Mesenchymal stem cell (in vitro differentiated cells and primary cell): ENCODE results near the gene PCDHGA12. TPM values are rescaled to one million over a fixed set of nuclear protein-coding genes. Genes with fewer than 3 reads are reported as not detected.

Experiments
- DNase-seq: peaks from one replicate; pipeline ENCODE4 v3.0.0-alpha.2; 2013
- H2AFZ ChIP-seq: one replicate; pipeline ENCODE4 v1.6.1; 2013; ENCODE audit warnings: low read depth, mild to moderate bottlenecking, control low read depth, inconsistent platforms, low read length, moderate library complexity
- H2AK5ac ChIP-seq: 2 replicates; pipeline ENCODE4 v1.6.1; 2013; ENCODE audit warnings: low read length, moderate library complexity, mild to moderate bottlenecking, inconsistent platforms; ENCODE audit not compliant: severe bottlenecking
- H2BK120ac ChIP-seq: one replicate; pipeline ENCODE4 v1.6.1; 2013; ENCODE audit warnings: low read depth, mild to moderate bottlenecking, inconsistent platforms, low read length, moderate library complexity
- H2BK12ac ChIP-seq, 2 experiments: one replicate each; pipeline ENCODE4 v1.6.1; 2013; ENCODE audit warnings: inconsistent platforms in 2 of 2, low read length in 2 of 2, mild to moderate bottlenecking in 2 of 2, moderate library complexity in 2 of 2, control low read depth in 1 of 2
- H2BK15ac ChIP-seq: one replicate; pipeline ENCODE4 v1.6.1; 2013; ENCODE audit warnings: mild to moderate bottlenecking, low read depth, inconsistent platforms; ENCODE audit not compliant: poor library complexity, severe bottlenecking
- H2BK5ac ChIP-seq: 2 replicates; pipeline ENCODE4 v1.6.1; 2013; ENCODE audit warnings: low read depth, mild to moderate bottlenecking, low read length, control low read depth, inconsistent platforms; ENCODE audit not compliant: poor library complexity, severe bottlenecking
- H3K14ac ChIP-seq, 2 experiments: one replicate each; pipeline ENCODE4 v1.6.1; 2013; ENCODE audit warnings: inconsistent platforms in 2 of 2, low read length in 2 of 2, control low read depth in 1 of 2, mild to moderate bottlenecking in 1 of 2, moderate library complexity in 1 of 2
- H3K18ac ChIP-seq, 2 experiments: one replicate each; pipeline ENCODE4 v1.6.1; 2013; ENCODE audit warnings: inconsistent platforms in 2 of 2, low read length in 2 of 2, control low read depth in 1 of 2, low read depth in 1 of 2, mild to moderate bottlenecking in 1 of 2
- H3K23ac ChIP-seq, 2 experiments: one replicate each; pipeline ENCODE4 v1.6.1; 2013; ENCODE audit warnings: inconsistent platforms in 2 of 2, low read length in 2 of 2, mild to moderate bottlenecking in 2 of 2, moderate library complexity in 2 of 2, control low read depth in 1 of 2
- H3K27ac ChIP-seq: 2 replicates; pipeline ENCODE4 v1.5.1; 2013; ENCODE audit warnings: mild to moderate bottlenecking, moderate library complexity, low read length, control low read depth, inconsistent platforms; ENCODE audit not compliant: poor library complexity, severe bottlenecking
- H3K27me3 ChIP-seq, 2 experiments: 2 replicates each; pipeline versions ENCODE4 v1.6.1 to v1.7.0; 2013; ENCODE audit warnings: low read length in 2 of 2, mild to moderate bottlenecking in 2 of 2, moderate library complexity in 2 of 2, control low read depth in 1 of 2, inconsistent platforms in 1 of 2; ENCODE audit not compliant: control insufficient read depth in 1 of 2, insufficient read depth in 1 of 2
- H3K36me3 ChIP-seq, 2 experiments: 2 replicates each; pipeline versions ENCODE4 v1.6.1 to v1.7.0; 2013; ENCODE audit warnings: low read length in 2 of 2, control low read depth in 1 of 2, inconsistent platforms in 1 of 2, low read depth in 1 of 2, mild to moderate bottlenecking in 1 of 2; ENCODE audit not compliant: insufficient read depth in 2 of 2, control insufficient read depth in 1 of 2
- H3K4ac ChIP-seq, 2 experiments: one replicate each; pipeline ENCODE4 v1.6.1; 2013; ENCODE audit warnings: inconsistent platforms in 2 of 2, low read length in 2 of 2, mild to moderate bottlenecking in 2 of 2, moderate library complexity in 2 of 2, control low read depth in 1 of 2, low read depth in 1 of 2
- H3K4me1 ChIP-seq: 2 replicates; pipeline ENCODE4 v1.6.1; 2013; ENCODE audit warnings: low read depth, low read length, control low read depth; ENCODE audit not compliant: control insufficient read depth, insufficient read depth
- H3K4me2 ChIP-seq: 2 replicates; pipeline ENCODE4 v1.6.1; 2013; ENCODE audit warnings: low read length, mild to moderate bottlenecking, inconsistent platforms; ENCODE audit not compliant: poor library complexity, severe bottlenecking
- H3K4me3 ChIP-seq, 2 experiments: 2 replicates each; pipeline versions ENCODE4 v1.5.1 to v1.7.0; 2013; ENCODE audit warnings: low read length in 2 of 2, mild to moderate bottlenecking in 2 of 2, control low read depth in 1 of 2, low read depth in 1 of 2; ENCODE audit not compliant: insufficient read depth in 1 of 2
- H3K79me1 ChIP-seq: replicated peaks from 2 replicates; pipeline ENCODE4 v1.6.1; 2013; ENCODE audit warnings: mild to moderate bottlenecking, control low read depth, low read length, inconsistent platforms; ENCODE audit not compliant: poor library complexity, severe bottlenecking
- H3K9ac ChIP-seq: 2 replicates; pipeline ENCODE4 v1.7.0; 2013; ENCODE audit warnings: mild to moderate bottlenecking, low read length, moderate library complexity
- H3K9me3 ChIP-seq: 2 replicates; pipeline ENCODE4 v1.7.0; 2013; ENCODE audit warnings: mild to moderate bottlenecking, low read length; ENCODE audit not compliant: control insufficient read depth
- H4K8ac ChIP-seq: one replicate; pipeline ENCODE4 v1.6.1; 2013; ENCODE audit warnings: inconsistent platforms, mild to moderate bottlenecking, low read length, moderate library complexity
- H4K91ac ChIP-seq: one replicate; pipeline ENCODE4 v1.6.1; 2013; ENCODE audit warnings: mild to moderate bottlenecking, low read length, inconsistent platforms
- WGBS: methylation state at CpG from one replicate; pipeline ENCODE4 v1.1.7; 2013; ENCODE audit warnings: mixed read lengths; 5-methylcytosine and 5-hydroxymethylcytosine counted together
- polyA plus RNA-seq, 2 experiments: library from polyadenylated mRNA; stranded (reverse); fragments of 200-250 nt; gene quantifications; one replicate each; pipeline ENCODE4 v1.2.3, GENCODE V29; 2013

Gene PCDHGA12
- 0.03 TPM for polyA plus RNA-seq (2013, experiment 1 of 2)
- 0.04 TPM for polyA plus RNA-seq (2013, experiment 2 of 2)

GRCh38 chr5:141430332-141431113 is at the start of gene PCDHGA12:
Gene PCDHGA12, plus strand, starts transcription at chr5:141430507. Its CDS starts 253 bp downstream, at chr5:141430760.
- H3K4me3 ChIP-seq = peak within 1 kb of the TSS in 1 of 2 experiments; percentile 80
- DNase-seq = no peak
- peaks cover 24 to 37% of the 10 kb centered on the region in 2 experiments for H3K36me3 ChIP-seq
- H3K4me1 ChIP-seq = peaks cover 2% of the 10 kb centered on the region
- peak within 1 kb of the TSS; percentile 79 for H3K9ac ChIP-seq
- H3K4ac ChIP-seq = no peak within 1 kb of the TSS
- H2BK12ac ChIP-seq = no peak within 1 kb of the TSS
- no peak within 1 kb of the TSS for H2BK120ac ChIP-seq
- no peak within 1 kb of the TSS for H2BK15ac ChIP-seq
- no peak within 1 kb of the TSS for H3K4me2 ChIP-seq
- no peaks in the 10 kb centered on the region for H3K27me3 ChIP-seq
- no peak within 1 kb of the TSS for H3K18ac ChIP-seq
- H3K9me3 ChIP-seq = peaks cover 25% of the 10 kb centered on the region
- no peak within 1 kb of the TSS for H4K91ac ChIP-seq
- no peak within 1 kb of the TSS for H3K27ac ChIP-seq
- peaks cover 23% of the 10 kb centered on the region for H3K79me1 ChIP-seq
- H3K14ac ChIP-seq = no peak within 1 kb of the TSS
- no peak within 1 kb of the TSS for H3K23ac ChIP-seq
- no peak within 1 kb of the TSS for H4K8ac ChIP-seq
- no peak within 1 kb of the TSS for H2AFZ ChIP-seq
- no peak within 1 kb of the TSS for H2AK5ac ChIP-seq
- 98% methylated on average over 32 of the region's 33 CpGs for WGBS
- H2BK5ac ChIP-seq = no peak within 1 kb of the TSS

GRCh38 chr5:141382469-141383294 is 47.6 kb upstream of the PCDHGA12 start, which contains the start of gene PCDHGA7:
Gene PCDHGA7, plus strand, starts transcription at chr5:141382742. Its CDS starts 158 bp downstream, at chr5:141382900.
- H4K8ac ChIP-seq = no peak within 1 kb of the TSS
- H2BK12ac ChIP-seq = no peak within 1 kb of the TSS
- no peak within 1 kb of the TSS for H3K18ac ChIP-seq
- peak within 1 kb of the TSS in 1 of 2 experiments; percentile 77 for H3K4me3 ChIP-seq
- H3K4me2 ChIP-seq = no peak within 1 kb of the TSS
- no peak within 1 kb of the TSS for H4K91ac ChIP-seq
- H3K14ac ChIP-seq = no peak within 1 kb of the TSS
- H3K9ac ChIP-seq = peak within 1 kb of the TSS; percentile 67
- no peaks in the 10 kb centered on the region for H3K36me3 ChIP-seq
- H2BK120ac ChIP-seq = no peak within 1 kb of the TSS
- peaks cover 33% of the 10 kb centered on the region for H3K9me3 ChIP-seq
- DNase-seq = no peak
- H2AK5ac ChIP-seq = no peak within 1 kb of the TSS
- no peak within 1 kb of the TSS for H3K23ac ChIP-seq
- H3K79me1 ChIP-seq = no peaks in the 10 kb centered on the region
- H3K4ac ChIP-seq = no peak within 1 kb of the TSS
- H3K27ac ChIP-seq = no peak within 1 kb of the TSS
- H3K4me1 ChIP-seq = no peaks in the 10 kb centered on the region
- H2BK5ac ChIP-seq = no peak within 1 kb of the TSS
- H2BK15ac ChIP-seq = no peak within 1 kb of the TSS
- 95% methylated on average over 37 of the region's 37 CpGs for WGBS
- H3K27me3 ChIP-seq = no peaks in the 10 kb centered on the region
- H2AFZ ChIP-seq = no peak within 1 kb of the TSS

- H3K4me2 ChIP-seq = no peak overlapping the region
- no peak overlapping the region for H3K14ac ChIP-seq
- no peak overlapping the region for H2BK5ac ChIP-seq
- peaks cover 2% of the 10 kb centered on the region for H3K79me1 ChIP-seq
- H3K9ac ChIP-seq = no peak overlapping the region
- no peak overlapping the region for H2BK15ac ChIP-seq
- no peak overlapping the region for H3K4ac ChIP-seq
- no peak overlapping the region for H3K23ac ChIP-seq
- H3K9me3 ChIP-seq = peaks cover 33% of the 10 kb centered on the region
- no peaks in the 10 kb centered on the region for H3K27me3 ChIP-seq
- no peak overlapping the region for H4K8ac ChIP-seq
- H3K36me3 ChIP-seq = no peaks in the 10 kb centered on the region
- H2BK120ac ChIP-seq = no peak overlapping the region
- no peak for DNase-seq
- H4K91ac ChIP-seq = no peak overlapping the region
- peak overlapping the region in 1 of 2 experiments; percentile 77 for H3K4me3 ChIP-seq
- no peaks in the 10 kb centered on the region for H3K4me1 ChIP-seq
- 96% methylated on average over 20 of the region's 21 CpGs for WGBS
- H2AK5ac ChIP-seq = no peak overlapping the region
- no peak overlapping the region for H2AFZ ChIP-seq
- H3K18ac ChIP-seq = no peak overlapping the region
- no peak overlapping the region for H2BK12ac ChIP-seq
- no peak overlapping the region for H3K27ac ChIP-seq
Observed at GRCh38 chr5:141383345-141383744, 47.0 kb upstream of the PCDHGA12 start.
